PFSK-1 (cell line): ENCODE results near the gene NCCRP1.

ENCODE experiments used
- POLR2AphosphoS5 ChIP-seq: IDR thresholded peaks from 2 replicates; pipeline ENCODE4 v1.6.1; 2012; ENCODE audit warnings: low read depth, mild to moderate bottlenecking, control low read depth, low read length, moderate library complexity
- REST ChIP-seq, 2 experiments: IDR thresholded peaks; 2 replicates each; pipeline versions ENCODE4 v1.6.1 to v1.8.0; 2011 to 2012; ENCODE audit warnings: low read depth in 2 of 2, low read length in 2 of 2, control low read depth in 1 of 2, inconsistent platforms in 1 of 2, mild to moderate bottlenecking in 1 of 2, moderate library complexity in 1 of 2; ENCODE audit not compliant: insufficient read depth in 1 of 2
- SIN3A ChIP-seq: IDR thresholded peaks from 2 replicates; pipeline ENCODE4 v1.6.1; 2012; ENCODE audit warnings: mild to moderate bottlenecking, low read length, moderate library complexity, borderline replicate concordance; ENCODE audit not compliant: insufficient read depth
- TAF1 ChIP-seq: IDR thresholded peaks from 2 replicates; pipeline ENCODE4 v1.6.1; 2012; ENCODE audit warnings: low read length, control low read depth, borderline replicate concordance; ENCODE audit not compliant: insufficient read depth

GRCh38 chr19:39202998-39203355 lies 6.2 kb downstream of the NCCRP1 start:
- TF ChIP-seq REST (IDR thresholded peaks at IDR 0.05; ENCODE audit: insufficient read depth in 1 of 2, low read depth in 2 of 2, low read length in 2 of 2) = no peak
- TF ChIP-seq POLR2AphosphoS5 = no peak
- no peak for TF ChIP-seq TAF1
- TF ChIP-seq SIN3A = no peak
